ENCODE data around the gene BHLHA15. TPM values are rescaled to one million over a fixed set of nuclear protein-coding genes. Genes with fewer than 3 reads are reported as not detected.
A peak's percentile ranks its signal among the peaks of the same experiment; 100 is the strongest.

The BHLHA15 gene
- total and polyA plus RNA-seq, 9 of the 15 experiments (the other 6 are each of a cell fraction or from before 2014, with no cell fraction given) = 0.22 to 2.0 (median 1.1) TPM; not detected in 4

GRCh38 chr7:98217623-98218582 lies 6.7 kb downstream of the BHLHA15 start (continued):
- TF ChIP-seq ZBTB1 (CRISPR knock-in tag; IDR thresholded peaks at IDR 0.05; ENCODE audit: borderline replicate concordance, low read depth) (no peak), ZNF778 (CRISPR knock-in tag; IDR thresholded peaks at IDR 0.05) (no peak), ZNF12 (CRISPR knock-in tag; IDR thresholded peaks at IDR 0.05) (no peak), ZC3H11A (IDR thresholded peaks at IDR 0.05; ENCODE audit: low read depth, low read length) (no peak), PPARD (CRISPR knock-in tag; IDR thresholded peaks at IDR 0.05) (no peak), DEAF1 (CRISPR knock-in tag; IDR thresholded peaks at IDR 0.05) (no peak), ZFP91 (CRISPR knock-in tag; IDR thresholded peaks at IDR 0.05) (no peak), SIRT6 (IDR thresholded peaks at IDR 0.05; ENCODE audit: low read depth, low read length) (no peak), ELF2 (CRISPR knock-in tag; IDR thresholded peaks at IDR 0.05) (no peak), THRAP3 (IDR thresholded peaks at IDR 0.05; ENCODE audit: borderline replicate concordance) (no peak), TFAM (CRISPR knock-in tag; conservative IDR thresholded peaks at IDR 0.05) (no peak), ZNF609 (CRISPR knock-in tag; IDR thresholded peaks at IDR 0.05; ENCODE audit: borderline replicate concordance) (no peak), ZNF57 (CRISPR knock-in tag; IDR thresholded peaks at IDR 0.05) (no peak), ZNF253 (CRISPR knock-in tag; conservative IDR thresholded peaks at IDR 0.05) (no peak), PKNOX1 (IDR thresholded peaks at IDR 0.05) (peak; percentile 73), ZKSCAN3 (CRISPR knock-in tag; IDR thresholded peaks at IDR 0.05) (no peak), HDAC3 (IDR thresholded peaks at IDR 0.05; ENCODE audit: borderline replicate concordance, partially characterized antibody) (no peak), GATA2 (CRISPR knock-in tag; IDR thresholded peaks at IDR 0.05) (peak; percentile 79)

Measured in K562 (cell line).